Osteocyte (in vitro differentiated cells): ENCODE measurements around the gene TMEM87B. TPM values are rescaled to one million over a fixed set of nuclear protein-coding genes. Genes with fewer than 3 reads are reported as not detected.

Source experiments
- DNase-seq: peaks from one replicate; pipeline ENCODE4 v3.0.0; 2021; ENCODE audit warnings: mixed read lengths; ENCODE audit not compliant: unreplicated experiment; ENCODE audit errors: extremely low spot score
- H3K27ac Mint-ChIP-seq: one replicate; pipeline ENCODE4 v1.8.0; 2021; ENCODE audit warnings: mild to moderate bottlenecking, mixed read lengths; ENCODE audit not compliant: unreplicated experiment
- H3K27me3 Mint-ChIP-seq: one replicate; pipeline ENCODE4 v1.8.0; 2021; ENCODE audit warnings: mixed read lengths; ENCODE audit not compliant: unreplicated experiment
- H3K36me3 Mint-ChIP-seq: one replicate; pipeline ENCODE4 v1.8.0; 2021; ENCODE audit warnings: mixed read lengths; ENCODE audit not compliant: unreplicated experiment
- H3K4me1 Mint-ChIP-seq: one replicate; pipeline ENCODE4 v1.8.0; 2021; ENCODE audit warnings: mixed read lengths; ENCODE audit not compliant: unreplicated experiment
- H3K4me3 Mint-ChIP-seq: one replicate; pipeline ENCODE4 v1.8.0; 2021; ENCODE audit warnings: mild to moderate bottlenecking, moderate library complexity, mixed read lengths; ENCODE audit not compliant: unreplicated experiment
- H3K9me3 Mint-ChIP-seq: one replicate; pipeline ENCODE4 v1.8.0; 2021; ENCODE audit warnings: mixed read lengths; ENCODE audit not compliant: unreplicated experiment
- total RNA-seq: library from RNA; stranded (reverse); gene quantifications from 2 replicates; pipeline ENCODE4 v1.2.1, GENCODE V29; 2021
- TF ChIP-seq, protein P1 (sequence below): fragments of 200-600 bp; sonication (generic); IDR thresholded peaks from 2 replicates; pipeline ENCODE4 v1.5.0; 2021; ENCODE audit warnings: antibody characterized with exemption, mild to moderate bottlenecking, moderate library complexity

TMEM87B gene
- total RNA-seq, 1 donor from 2014 or later = 10.4 TPM

DNA sequence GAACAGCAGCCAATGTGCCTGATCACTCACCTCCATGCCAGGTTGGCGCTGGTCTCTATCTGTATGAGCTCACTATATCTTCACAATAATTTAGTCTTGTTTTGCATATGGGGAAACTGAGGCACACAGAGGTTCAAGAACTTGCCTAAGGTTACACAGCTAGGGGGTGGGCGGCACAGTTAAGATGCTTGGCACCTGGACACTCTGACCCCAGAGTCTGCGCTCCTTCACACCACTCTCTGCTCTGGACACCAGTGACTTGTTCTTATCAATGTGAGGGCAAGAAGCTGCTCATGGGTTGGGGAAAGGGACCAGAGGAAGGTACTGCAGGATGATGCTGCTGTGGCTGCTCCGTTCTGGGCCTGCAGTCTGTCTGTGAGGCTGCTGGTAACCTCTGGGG is 110.2 kb downstream of the TMEM87B start:
- DNase-seq = no peak
- TF ChIP-seq, protein P1, sequence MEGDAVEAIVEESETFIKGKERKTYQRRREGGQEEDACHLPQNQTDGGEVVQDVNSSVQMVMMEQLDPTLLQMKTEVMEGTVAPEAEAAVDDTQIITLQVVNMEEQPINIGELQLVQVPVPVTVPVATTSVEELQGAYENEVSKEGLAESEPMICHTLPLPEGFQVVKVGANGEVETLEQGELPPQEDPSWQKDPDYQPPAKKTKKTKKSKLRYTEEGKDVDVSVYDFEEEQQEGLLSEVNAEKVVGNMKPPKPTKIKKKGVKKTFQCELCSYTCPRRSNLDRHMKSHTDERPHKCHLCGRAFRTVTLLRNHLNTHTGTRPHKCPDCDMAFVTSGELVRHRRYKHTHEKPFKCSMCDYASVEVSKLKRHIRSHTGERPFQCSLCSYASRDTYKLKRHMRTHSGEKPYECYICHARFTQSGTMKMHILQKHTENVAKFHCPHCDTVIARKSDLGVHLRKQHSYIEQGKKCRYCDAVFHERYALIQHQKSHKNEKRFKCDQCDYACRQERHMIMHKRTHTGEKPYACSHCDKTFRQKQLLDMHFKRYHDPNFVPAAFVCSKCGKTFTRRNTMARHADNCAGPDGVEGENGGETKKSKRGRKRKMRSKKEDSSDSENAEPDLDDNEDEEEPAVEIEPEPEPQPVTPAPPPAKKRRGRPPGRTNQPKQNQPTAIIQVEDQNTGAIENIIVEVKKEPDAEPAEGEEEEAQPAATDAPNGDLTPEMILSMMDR = no peak
- Mint-ChIP-seq H3K4me1 (peaks cover 4% of the 10 kb centered on the region), H3K9me3 (no peaks in the 10 kb centered on the region), H3K27ac (no peak overlapping the region), H3K36me3 (no peaks in the 10 kb centered on the region), H3K4me3 (no peak overlapping the region), H3K27me3 (peaks cover 2% of the 10 kb centered on the region)

DNA sequence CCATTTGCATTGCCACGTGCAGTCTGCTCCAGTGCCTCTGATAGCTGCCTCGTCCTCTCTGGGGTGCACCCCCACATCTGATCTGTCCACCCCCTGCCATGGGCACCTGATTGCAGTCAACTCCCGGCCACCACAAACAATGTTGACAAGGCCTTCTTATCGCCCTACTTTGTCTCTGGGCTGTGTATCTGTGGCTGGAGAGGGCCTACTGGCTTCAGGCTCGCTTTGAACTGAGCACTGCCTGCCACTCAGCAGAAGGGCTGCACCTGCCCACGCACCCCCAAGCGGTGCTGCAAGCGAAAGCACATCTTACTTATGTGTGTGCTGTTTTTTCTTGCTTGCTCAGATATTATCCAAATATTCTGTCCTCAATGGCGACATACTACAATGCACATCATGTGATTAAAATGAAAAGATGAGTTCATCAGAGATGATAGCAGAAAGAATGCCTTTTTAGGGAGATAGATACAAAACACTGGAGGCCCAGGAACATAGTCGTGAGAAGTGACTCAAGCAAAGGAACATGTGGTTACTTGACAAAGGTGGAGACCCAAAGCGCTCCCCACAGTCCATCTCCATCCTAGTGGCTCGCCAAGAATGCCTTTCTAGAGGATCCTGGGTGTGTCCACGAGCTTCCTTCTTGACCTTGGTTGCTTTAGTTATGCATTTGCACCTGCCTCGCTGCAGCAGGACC is 111.9 kb downstream of the TMEM87B start:
- no peaks in the 10 kb centered on the region for H3K9me3 Mint-ChIP-seq
- TF ChIP-seq, protein P1 = no peak

DNA sequence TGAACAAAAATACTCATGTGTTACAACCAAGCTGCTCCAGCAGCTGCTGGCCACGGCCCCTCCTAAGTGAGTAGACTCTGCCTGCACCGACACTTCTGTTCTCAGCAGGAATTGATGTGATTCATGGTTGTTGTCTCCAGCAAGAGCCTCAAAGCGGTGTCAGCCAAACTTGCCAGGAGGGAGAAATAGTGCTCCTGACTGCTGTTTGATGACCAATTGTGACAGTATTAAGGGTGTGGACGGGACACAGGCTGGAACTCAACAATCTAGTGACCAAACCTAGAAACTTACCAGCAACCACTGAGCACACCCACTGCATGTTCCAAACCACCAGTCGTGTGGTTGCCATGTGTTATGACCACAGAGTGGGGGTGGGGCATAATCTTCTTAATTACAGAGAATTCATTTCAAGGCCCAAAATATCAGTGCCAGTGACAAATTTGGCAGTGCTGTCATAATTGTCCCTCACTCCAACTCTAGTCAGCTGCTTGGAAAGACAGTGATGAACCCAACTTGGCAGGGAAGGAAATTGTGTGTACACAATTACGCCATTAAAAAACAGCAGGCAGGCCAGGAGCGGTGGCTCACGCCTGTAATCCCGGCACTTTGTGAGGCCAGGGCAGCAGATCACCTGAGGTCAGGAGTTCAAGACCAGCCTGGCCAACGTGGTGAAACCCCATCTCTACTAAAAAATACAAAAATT is 113.5 kb downstream of the TMEM87B start:
- H3K36me3 Mint-ChIP-seq = no peaks in the 10 kb centered on the region

More for the DNA sequence above, 111.9 kb downstream of the TMEM87B start:
- H3K27me3 Mint-ChIP-seq = peaks cover 2% of the 10 kb centered on the region
- H3K4me3 Mint-ChIP-seq = no peak overlapping the region
- H3K36me3 Mint-ChIP-seq = no peaks in the 10 kb centered on the region
- H3K27ac Mint-ChIP-seq = no peak overlapping the region
- H3K4me1 Mint-ChIP-seq = peaks cover 4% of the 10 kb centered on the region
- DNase-seq = no peak

More for the DNA sequence above, 113.5 kb downstream of the TMEM87B start:
- H3K9me3 Mint-ChIP-seq = no peaks in the 10 kb centered on the region
- DNase-seq = no peak
- no peak overlapping the region for H3K27ac Mint-ChIP-seq
- H3K27me3 Mint-ChIP-seq = peaks cover 4% of the 10 kb centered on the region
- H3K4me1 Mint-ChIP-seq = peaks cover 2% of the 10 kb centered on the region
- TF ChIP-seq, protein P1 = no peak
- no peak overlapping the region for H3K4me3 Mint-ChIP-seq

Other genes with a start within 250 kb of the TMEM87B start
- gene ANAPC1, start 171.1 kb upstream of the TMEM87B start, total RNA-seq = 28.8 and 33.5 TPM in 2 replicates
- gene MERTK, start 156.7 kb upstream of the TMEM87B start, total RNA-seq = 1.2 and 1.5 TPM in 2 replicates
- 3.9 and 4.1 TPM in 2 replicates for gene FBLN7, start 83.1 kb downstream of the TMEM87B start, total RNA-seq
- gene ZC3H8, start 199.8 kb downstream of the TMEM87B start, total RNA-seq = 7.4 and 9.9 TPM in 2 replicates
- gene ZC3H6, start 220.3 kb downstream of the TMEM87B start, total RNA-seq = 7.3 and 8.2 TPM in 2 replicates